Measurements from ENCODE around the gene SPATA12. TPM values are rescaled to one million over a fixed set of nuclear protein-coding genes. Genes with fewer than 3 reads are reported as not detected.
"Not testable (repeated sequence)": the region's sequence is repeated elsewhere in the genome, so short reads cannot be mapped to it uniquely, and the experiment has no call there.

The SPATA12 gene
- total RNA-seq, 1 experiment from 2014 or later = 0.10 TPM

- Histone ChIP-seq H3K27ac (ENCODE audit: low read length) (no peak overlapping the region), H3K4me1 (ENCODE audit: control insufficient read depth, insufficient read depth, low read length) (peaks cover 4% of the 10 kb centered on the region; the same call in 1 of the 2 replicates), H3K36me3 (ENCODE audit: control insufficient read depth, insufficient read depth, low read length) (no peaks in the 10 kb centered on the region), H3K4me3 (ENCODE audit: low read depth in 2 of 2, low read length in 2 of 2) (no peak overlapping the region), H3K27me3 (ENCODE audit: control insufficient read depth, insufficient read depth, low read length) (no peaks in the 10 kb centered on the region), H3K9me3 (ENCODE audit: control insufficient read depth, insufficient read depth, low read depth, low read length) (no peaks in the 10 kb centered on the region)
- ATAC-seq (no peak), DNase-seq (ENCODE audit: low read depth, low spot score) (no peak)
- in situ Hi-C loops (cut with HindIII; ENCODE audit: low pct_unique_long_range_greater_than_20kb, low sequenced_read_pairs) = loop anchor here (25.0 kb wide), 1 partner anchor 95 kb away; no protein-coding TSS in a partner anchor
- ChIA-PET POLR2A (no interaction called here), CTCF (no interaction called here)
- no TSS peak for BruUV-seq (replicated peaks)
- no peak for TF ChIP-seq SIN3A (IDR thresholded peaks at IDR 0.05; ENCODE audit: borderline replicate concordance, insufficient read depth, low read depth, low read length)
- TF ChIP-seq, protein P1, sequence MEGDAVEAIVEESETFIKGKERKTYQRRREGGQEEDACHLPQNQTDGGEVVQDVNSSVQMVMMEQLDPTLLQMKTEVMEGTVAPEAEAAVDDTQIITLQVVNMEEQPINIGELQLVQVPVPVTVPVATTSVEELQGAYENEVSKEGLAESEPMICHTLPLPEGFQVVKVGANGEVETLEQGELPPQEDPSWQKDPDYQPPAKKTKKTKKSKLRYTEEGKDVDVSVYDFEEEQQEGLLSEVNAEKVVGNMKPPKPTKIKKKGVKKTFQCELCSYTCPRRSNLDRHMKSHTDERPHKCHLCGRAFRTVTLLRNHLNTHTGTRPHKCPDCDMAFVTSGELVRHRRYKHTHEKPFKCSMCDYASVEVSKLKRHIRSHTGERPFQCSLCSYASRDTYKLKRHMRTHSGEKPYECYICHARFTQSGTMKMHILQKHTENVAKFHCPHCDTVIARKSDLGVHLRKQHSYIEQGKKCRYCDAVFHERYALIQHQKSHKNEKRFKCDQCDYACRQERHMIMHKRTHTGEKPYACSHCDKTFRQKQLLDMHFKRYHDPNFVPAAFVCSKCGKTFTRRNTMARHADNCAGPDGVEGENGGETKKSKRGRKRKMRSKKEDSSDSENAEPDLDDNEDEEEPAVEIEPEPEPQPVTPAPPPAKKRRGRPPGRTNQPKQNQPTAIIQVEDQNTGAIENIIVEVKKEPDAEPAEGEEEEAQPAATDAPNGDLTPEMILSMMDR (IDR thresholded peaks at IDR 0.05) = no peak
- TF ChIP-seq TCF7L2 (IDR thresholded peaks at IDR 0.05; ENCODE audit: low read depth, low read length) = no peak
- no peak for TF ChIP-seq REST (IDR thresholded peaks at IDR 0.05; ENCODE audit: insufficient read depth in 1 of 2, low read depth in 2 of 2, low read length in 1 of 2)
- no peak for TF ChIP-seq POLR2AphosphoS5 (IDR thresholded peaks at IDR 0.05; ENCODE audit: low read depth, low read length)
- intact Hi-C loops (cut with micrococcal nuclease; ENCODE audit: unreplicated experiment) = no loop called here
Observed at GRCh38 chr3:57082481-57082880, 22.0 kb downstream of the SPATA12 start.

- H3K36me3 ChIP-seq (ENCODE audit: control insufficient read depth, insufficient read depth, low read length); H3K27me3 ChIP-seq (ENCODE audit: control insufficient read depth, insufficient read depth, low read length); H3K4me3 ChIP-seq (ENCODE audit: low read depth in 2 of 2, low read length in 2 of 2); intact Hi-C loops (cut with micrococcal nuclease; ENCODE audit: unreplicated experiment); H3K27ac ChIP-seq (ENCODE audit: low read length); H3K4me1 ChIP-seq (ENCODE audit: control insufficient read depth, insufficient read depth, low read length); DNase-seq (ENCODE audit: low read depth, low spot score); BruUV-seq (replicated peaks); CTCF ChIA-PET; H3K9me3 ChIP-seq (ENCODE audit: control insufficient read depth, insufficient read depth, low read depth, low read length); ATAC-seq: not testable (repeated sequence)
- POLR2A ChIA-PET = interaction anchor here (0.6 kb wide), 1 partner anchor 29 kb away, joined by 3 read pairs; no protein-coding TSS in a partner anchor
- in situ Hi-C loops (cut with HindIII; ENCODE audit: low pct_unique_long_range_greater_than_20kb, low sequenced_read_pairs) = loop anchor here (25.0 kb wide), 1 partner anchor 96 kb away; no protein-coding TSS in a partner anchor
Observed at GRCh38 chr3:57083266-57083995, 23.0 kb downstream of the SPATA12 start.

DNA sequence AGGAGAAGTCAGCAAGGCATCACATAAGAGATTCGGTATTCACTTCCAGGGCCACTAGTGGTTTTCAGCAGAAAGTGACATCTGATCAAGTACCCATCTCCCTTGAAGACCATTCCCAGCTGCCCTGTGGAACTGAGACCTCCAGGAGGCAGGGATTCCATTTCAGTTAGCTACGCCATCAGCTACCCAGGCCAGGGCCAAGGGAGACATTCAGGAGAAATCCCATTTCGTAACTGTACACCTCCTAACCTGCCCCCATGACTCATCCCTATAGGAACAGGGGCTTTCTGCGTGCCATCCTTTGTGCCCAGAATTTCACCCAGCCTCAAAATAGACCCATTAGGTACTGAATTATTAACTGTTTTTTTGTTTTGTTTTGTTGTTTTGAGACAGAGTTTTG is 24.7 kb downstream of the SPATA12 start:
- ChIA-PET CTCF (no interaction called here), POLR2A (no interaction called here)
- H3K27ac ChIP-seq (ENCODE audit: low read length) = no peak overlapping the region
- no TSS peak for BruUV-seq (replicated peaks)
- H3K36me3 ChIP-seq (ENCODE audit: control insufficient read depth, insufficient read depth, low read length) = no peaks in the 10 kb centered on the region
- TF ChIP-seq POLR2AphosphoS5 (IDR thresholded peaks at IDR 0.05; ENCODE audit: low read depth, low read length) = no peak
- intact Hi-C loops (cut with micrococcal nuclease; ENCODE audit: unreplicated experiment) = no loop called here
- H3K4me1 ChIP-seq (ENCODE audit: control insufficient read depth, insufficient read depth, low read length) = no peaks in the 10 kb centered on the region
- H3K4me3 ChIP-seq (ENCODE audit: low read depth in 2 of 2, low read length in 2 of 2) = no peak overlapping the region
- H3K27me3 ChIP-seq (ENCODE audit: control insufficient read depth, insufficient read depth, low read length) = no peaks in the 10 kb centered on the region
- no peaks in the 10 kb centered on the region for H3K9me3 ChIP-seq (ENCODE audit: control insufficient read depth, insufficient read depth, low read depth, low read length)
- in situ Hi-C loops (cut with HindIII; ENCODE audit: low pct_unique_long_range_greater_than_20kb, low sequenced_read_pairs) = loop anchor here (25.0 kb wide), 1 partner anchor 98 kb away; no protein-coding TSS in a partner anchor
- no peak for DNase-seq (ENCODE audit: low read depth, low spot score)
- ATAC-seq = no peak

All from Panc1 (cell line).